Suprapubic skin (tissue), 4 donors: ENCODE results near the gene FASTK.
"Not testable (repeated sequence)": the region's sequence is repeated elsewhere in the genome, so short reads cannot be mapped to it uniquely, and the experiment has no call there.

ENCODE experiments used
- CTCF ChIP-seq, 2 donors: fragments of 200-600 bp in 1 of 2; fragments of 450-650 bp in 1 of 2; sonication (generic) in 1 of 2; IDR thresholded peaks; one replicate each; pipeline ENCODE4 v1.5.1; 2016 to 2019; ENCODE audit warnings: antibody characterized with exemption in 2 of 2, mild to moderate bottlenecking in 1 of 2, moderate library complexity in 1 of 2
- EP300 ChIP-seq: sonication (generic); formaldehyde crosslinking; IDR thresholded peaks from one replicate; pipeline ENCODE4 v1.6.1; 2017; ENCODE audit warnings: antibody characterized with exemption
- POLR2AphosphoS5 ChIP-seq, 3 donors: sonication (generic); formaldehyde crosslinking; IDR thresholded peaks; one replicate each; pipeline ENCODE4 v1.6.1; 2017; ENCODE audit warnings: antibody characterized with exemption in 3 of 3

GRCh38 chr7:151027728-151028130 lies 52.9 kb downstream of the FASTK start:
- TF ChIP-seq CTCF (IDR thresholded peaks at IDR 0.05); EP300; POLR2AphosphoS5 (IDR thresholded peaks at IDR 0.05): not testable (repeated sequence)
